HG03469 (cell line): ENCODE measurements around the gene GLIS1.

Experiments used
- ATAC-seq: cut with Tn5 transposase; IDR thresholded peaks from one replicate; pipeline ENCODE4 v1.9.1; 2021; ENCODE audit warnings: mild to moderate bottlenecking, moderate library complexity, moderate number of reproducible peaks; ENCODE audit not compliant: unreplicated experiment

Gene GLIS1

DNA sequence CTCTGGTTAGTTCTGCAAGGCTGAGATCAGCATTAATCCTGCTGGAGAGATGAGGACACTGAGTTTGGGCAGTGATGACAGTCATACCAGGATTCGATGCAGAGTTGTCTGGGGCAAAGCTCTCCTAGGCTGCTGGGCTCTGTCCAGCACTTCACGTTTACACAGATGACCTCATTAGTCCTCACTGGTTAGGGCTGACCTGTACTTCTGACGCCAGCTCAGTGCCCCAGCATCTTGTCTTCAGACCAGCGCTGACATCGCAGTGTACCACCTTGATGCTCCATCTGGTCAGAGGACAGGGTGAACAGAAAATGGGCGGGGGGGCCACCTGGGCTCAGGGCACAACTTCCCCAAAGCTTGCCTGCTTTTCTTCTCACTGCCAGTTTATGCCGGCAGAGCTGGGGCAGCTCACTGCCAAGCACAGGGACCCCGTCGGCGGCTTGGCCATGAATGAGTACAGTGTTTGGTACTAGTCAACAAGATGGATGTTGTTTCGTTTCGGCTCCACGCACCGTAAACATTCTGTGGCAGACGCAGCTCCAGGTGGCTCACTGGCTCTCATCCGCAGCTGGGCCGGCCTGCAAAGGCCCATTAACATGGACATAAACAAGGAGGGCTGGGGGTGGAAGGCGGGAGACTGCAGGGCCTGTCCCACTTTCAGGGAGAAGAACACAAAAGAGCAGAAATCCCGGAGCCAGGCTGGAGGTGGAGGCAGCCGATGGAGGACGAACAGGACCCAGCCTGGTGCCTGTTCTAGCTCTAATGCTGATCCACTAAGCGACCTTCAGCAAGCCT lies 118.7 kb downstream of the GLIS1 start:
- ATAC-seq = no peak

DNA sequence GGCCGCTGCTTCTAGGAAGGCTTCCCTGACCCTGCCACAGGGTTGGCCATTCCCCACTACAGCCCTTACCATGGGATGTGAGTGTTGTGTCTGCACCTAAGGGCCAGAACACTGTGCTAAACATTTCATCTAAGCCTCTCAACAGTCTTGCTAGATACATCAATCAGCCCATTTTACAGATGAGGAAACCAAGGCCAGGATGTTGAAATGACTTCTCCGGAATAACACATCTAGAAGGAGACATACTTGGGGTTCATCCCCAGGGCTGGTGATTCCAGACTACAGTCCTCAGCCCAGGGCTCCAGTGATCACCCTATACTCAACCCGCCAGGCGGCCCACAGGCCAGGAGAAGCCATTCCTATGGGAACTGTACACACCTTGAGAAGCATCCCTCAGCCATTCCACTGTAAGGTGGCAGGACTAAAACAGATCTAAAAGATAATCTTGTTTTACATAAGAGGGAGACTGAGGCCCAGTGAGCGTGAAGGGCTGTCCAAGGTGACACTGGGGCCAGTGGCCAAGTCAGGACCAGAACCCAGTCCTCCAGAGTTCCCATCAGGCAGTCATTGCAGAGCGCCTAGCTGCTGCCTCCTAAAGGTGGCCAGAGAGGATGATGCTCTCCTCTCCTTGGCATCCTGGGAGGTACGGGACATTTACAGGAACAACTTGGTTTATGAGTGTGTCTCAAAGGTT lies 119.5 kb downstream of the GLIS1 start:
- ATAC-seq = no peak

DNA sequence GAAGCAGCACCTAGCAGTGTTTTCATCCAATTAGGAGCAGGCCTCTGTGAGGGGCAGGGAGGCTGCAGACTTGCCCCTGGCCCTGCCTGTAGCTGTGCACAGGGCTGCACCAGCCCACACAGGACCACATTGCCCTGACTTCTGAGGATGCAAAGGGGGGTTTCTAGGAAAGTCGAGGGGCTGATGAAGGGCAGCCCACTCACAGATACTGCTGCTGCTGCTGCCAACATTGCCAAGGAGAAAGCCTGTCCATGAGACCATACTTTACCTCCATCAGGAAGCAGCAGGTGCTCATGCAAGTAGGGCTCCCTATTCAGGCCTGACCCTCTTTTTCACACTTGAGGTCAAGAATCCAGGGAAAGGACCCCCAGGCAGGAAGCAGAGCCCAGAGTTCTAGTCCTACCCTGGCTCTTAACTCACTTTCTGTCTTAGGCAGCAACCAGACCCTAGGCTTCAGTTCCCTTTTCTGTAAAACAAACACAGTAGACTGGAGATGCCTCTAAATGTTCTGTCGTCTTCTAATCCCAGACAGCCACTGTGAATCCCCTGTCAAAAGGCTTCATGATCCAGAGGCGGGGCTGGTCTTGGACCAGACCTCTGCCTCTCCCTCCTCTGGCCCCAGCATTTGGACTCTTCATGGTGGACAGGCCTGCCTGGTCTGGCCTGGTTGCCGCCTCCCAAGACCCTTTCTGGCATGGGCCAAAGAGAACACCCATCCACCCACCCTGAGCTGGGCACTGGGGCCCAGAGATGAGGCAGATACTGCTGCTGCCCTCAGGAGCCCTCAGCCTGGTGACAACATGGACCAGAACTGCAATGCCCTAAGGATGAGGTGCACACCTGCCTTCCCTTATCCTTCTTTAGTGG lies 120.2 kb downstream of the GLIS1 start:
- no peak for ATAC-seq

DNA sequence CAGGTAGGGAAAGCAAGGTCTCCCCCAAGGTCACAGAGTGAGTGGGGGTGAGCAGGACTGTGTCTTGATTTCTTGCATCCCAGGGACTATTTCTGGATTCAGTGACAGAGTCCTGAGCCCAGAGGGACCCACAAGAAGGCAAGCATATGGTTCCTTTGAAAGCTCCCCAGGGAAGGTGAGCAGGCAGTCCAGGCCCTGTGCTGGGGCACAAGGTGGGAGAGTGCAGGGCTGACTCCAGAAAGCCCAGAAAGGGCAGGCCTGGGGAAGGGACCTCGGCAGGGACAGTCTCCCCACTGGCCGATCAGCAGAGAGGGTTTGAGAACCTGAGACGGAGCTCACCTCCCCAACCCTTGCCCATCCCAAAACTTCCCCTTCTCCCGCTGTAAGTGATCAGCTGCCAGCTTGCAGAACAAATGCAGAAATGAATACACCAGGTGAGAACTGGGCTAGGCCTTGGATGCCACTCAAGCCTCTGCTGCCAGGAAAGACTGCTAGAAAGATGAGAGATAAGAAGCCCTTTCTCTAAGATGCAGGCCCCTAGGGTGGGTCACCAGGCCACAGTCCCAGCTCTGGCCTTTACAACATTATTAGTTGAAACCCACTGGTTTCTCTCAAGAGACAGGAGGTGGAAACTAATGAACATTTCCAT lies 121.0 kb downstream of the GLIS1 start:
- ATAC-seq = no peak

DNA sequence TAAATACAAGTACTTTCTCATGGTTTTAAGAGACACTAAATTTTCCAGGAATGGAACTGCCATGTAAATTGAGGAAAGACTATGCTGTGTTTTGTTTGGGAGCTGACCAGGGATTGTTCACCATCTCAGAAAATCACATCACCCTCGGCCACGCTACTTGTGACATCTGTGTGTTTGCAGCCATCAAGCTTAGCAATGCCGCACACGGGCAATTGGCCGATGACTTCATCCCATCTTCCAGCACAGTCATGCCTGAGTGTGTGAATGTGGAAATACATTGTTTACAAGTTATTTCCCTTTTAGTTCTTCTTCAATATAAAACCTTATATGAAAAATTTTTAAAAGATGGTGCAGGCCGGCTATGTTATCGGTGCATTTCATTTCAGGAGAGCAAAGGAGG lies 121.6 kb downstream of the GLIS1 start:
- ATAC-seq = no peak

DNA sequence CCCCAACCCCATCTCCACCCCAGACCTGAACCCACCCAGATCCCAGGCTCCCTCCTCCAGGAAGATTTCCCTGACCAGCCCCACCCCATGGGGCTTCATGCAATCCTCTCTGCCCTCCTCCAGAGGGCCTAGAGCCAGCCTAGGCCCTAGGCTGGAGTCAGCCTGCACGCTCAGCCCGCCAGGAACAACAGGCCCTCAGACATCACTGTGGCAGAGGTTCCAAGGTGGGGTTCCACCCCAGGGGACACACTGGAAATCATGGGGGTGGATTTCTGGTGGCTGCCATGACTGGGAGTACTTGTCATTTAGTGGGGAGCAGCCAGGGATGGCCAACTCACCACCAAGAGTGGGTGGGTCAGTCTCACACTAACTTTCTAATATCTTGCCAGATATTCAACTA lies 122.0 kb downstream of the GLIS1 start:
- no peak for ATAC-seq

DNA sequence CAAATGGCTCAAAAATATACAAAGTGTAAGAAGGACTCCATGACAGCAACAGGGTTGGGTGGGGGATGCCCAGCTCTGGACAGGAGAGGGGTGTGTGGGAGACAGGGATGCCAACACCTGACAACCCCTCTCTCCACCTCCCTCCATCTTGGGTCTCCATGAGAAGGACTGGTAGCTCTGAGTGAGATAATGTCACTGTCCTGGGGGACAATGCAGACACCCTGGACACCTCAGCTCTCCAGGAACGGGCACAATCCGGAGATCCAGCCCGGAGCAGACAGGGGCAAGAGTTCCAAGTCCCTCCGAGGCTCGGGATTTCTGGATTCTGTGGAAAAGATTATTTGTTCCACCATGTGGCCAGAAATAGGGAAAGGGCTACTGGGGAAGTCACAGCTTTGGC lies 122.5 kb downstream of the GLIS1 start:
- ATAC-seq = no peak

DNA sequence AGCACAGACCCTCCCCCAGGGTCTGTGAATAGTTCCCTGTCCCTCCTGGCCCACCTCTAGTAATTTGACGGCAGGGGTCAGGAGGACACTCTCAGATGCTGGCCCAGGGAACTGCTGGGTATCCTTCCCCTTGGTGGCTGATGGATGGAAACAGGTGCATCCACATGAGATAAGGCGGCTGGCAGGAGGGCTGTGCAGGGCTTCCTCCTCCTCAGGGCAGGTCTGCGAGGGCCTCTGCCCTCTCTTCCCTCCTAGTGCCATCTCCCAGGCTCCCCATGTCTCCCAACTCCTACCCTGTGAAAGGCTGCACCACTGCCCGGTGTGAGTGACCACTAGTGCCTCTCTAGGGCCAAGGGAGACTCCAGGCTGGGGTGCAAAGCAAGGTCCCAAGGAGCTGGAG lies 123.9 kb downstream of the GLIS1 start:
- no peak for ATAC-seq

DNA sequence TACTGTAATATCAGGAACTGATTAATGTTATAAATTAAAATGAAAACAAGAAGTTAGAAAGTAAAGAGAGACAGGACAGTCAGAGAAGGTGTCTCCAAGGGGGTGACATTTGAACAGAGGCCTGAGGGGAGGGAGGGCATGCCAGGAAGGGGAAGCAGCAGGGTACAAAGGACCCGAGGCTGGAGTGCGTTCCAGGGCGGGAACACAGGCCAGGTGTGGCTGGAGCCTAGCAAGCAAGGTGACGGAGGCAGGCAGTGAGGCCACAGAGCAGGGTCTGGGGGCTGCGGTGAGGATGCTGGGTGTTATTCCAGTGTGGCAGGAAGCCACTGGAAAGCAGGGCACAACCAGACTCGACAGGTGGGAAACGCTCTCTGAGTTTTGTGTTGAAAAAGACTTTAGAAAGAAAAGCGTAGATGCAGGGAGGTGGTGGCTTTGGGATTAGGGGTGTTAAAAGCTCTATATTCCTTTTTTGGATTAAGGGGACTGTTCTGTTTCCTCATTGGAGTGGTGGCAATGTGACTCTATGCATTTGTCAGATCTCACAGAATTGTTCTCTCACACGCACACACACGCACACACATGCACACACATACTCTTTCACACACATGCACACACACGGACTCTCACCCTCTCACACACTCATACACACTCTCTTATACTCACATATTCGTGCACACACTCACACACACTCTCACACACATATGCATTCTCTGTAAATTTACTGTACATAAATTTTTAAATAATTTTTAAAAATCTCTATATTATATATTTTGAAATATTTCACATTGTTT lies 124.5 kb downstream of the GLIS1 start:
- no peak for ATAC-seq

DNA sequence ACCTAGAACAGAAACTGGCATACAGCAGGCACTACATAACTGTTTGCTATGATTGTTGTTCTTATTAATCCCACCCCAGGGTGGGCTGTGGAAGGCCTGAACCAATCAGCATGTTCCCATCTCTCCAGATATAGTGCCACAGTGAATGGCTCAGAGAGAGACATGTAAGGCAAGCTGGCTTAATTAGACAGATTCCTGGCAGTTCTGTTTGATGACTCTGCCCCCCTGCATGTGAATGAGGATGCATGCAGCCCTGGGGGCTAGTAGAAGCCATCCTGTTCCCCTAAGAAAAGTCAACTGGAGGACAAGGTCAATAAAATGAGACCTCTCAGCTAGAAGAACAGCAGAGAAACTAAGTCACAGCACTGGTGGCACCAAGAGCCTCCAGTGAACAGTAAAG lies 130.3 kb downstream of the GLIS1 start:
- ATAC-seq = no peak

DNA sequence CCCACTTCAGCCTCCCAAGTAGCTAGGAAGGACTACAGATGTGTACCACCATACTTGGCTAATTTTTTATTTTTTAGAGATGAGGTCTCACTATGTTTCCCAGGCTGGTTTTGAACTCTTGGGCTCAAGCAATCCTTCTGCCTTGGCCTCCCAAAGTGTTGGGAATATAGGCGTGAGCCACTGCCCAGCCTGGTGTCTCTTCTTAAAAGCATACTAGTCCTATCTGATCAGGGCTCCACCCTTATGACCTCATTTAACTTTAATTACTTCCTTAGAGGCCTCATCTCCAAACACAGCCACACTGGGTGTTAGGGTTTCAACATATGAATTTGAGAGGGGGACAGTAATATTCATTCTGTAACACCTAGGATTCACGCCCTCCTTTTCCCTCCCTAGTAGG lies 130.9 kb downstream of the GLIS1 start:
- ATAC-seq = no peak

DNA sequence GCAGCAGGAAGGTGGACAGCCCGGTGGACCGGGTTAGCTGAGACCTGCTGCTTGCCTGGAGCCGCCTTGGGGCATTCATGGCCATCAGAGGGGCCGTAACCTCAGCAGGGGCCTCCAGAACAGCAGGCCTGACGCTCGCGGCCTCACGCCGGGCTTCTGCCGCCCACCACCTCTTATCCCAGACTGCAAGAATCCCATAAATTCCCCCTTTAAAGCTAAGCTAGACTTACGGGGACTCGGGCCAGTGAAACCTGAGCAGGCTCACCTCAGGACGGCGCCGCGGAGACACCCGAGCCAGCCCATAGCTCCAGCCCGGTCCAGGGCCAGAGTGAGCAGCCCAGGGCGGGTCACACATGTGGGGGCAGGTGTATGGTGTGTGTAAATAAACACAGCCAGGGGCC lies 132.3 kb downstream of the GLIS1 start:
- ATAC-seq = no peak

DNA sequence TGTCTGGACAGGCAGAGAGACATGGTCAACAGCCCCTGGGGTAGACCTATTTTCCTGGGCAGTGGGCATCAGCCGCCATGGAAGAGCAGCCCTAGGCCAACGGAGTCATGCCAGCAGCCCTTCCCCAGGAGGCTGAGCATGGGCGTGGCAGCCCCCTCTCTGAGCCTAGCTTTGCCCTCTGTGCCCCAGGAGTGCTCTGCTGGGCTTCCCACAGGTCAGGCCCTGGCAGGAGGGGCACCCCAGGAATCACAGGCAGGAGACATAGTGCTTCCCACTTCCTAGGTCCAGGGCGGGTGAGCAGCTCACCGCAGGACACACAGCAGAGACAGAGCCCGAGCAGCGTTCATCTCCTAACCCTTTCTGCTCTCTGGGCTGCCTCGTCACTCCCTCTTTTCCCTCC lies 132.8 kb downstream of the GLIS1 start:
- no peak for ATAC-seq

DNA sequence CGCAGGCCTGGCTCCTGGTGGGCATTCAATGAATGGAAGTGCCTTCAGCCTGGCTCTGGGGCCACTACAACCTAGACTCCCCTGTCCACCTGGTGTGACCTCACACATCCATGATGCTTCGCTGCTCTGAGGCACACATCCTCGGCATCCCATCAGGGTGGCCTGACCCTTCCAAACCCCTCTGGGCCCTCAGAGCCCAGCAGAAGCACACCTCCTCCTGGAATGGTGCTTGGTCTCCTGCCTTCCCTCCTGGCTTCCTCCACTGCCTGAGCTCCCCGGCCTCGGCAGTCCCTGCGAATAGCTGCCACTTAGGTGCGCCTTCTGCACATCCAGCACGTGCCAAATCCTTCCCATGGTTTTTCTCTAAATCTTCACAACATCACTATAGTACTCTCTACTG lies 133.8 kb downstream of the GLIS1 start:
- no peak for ATAC-seq

DNA sequence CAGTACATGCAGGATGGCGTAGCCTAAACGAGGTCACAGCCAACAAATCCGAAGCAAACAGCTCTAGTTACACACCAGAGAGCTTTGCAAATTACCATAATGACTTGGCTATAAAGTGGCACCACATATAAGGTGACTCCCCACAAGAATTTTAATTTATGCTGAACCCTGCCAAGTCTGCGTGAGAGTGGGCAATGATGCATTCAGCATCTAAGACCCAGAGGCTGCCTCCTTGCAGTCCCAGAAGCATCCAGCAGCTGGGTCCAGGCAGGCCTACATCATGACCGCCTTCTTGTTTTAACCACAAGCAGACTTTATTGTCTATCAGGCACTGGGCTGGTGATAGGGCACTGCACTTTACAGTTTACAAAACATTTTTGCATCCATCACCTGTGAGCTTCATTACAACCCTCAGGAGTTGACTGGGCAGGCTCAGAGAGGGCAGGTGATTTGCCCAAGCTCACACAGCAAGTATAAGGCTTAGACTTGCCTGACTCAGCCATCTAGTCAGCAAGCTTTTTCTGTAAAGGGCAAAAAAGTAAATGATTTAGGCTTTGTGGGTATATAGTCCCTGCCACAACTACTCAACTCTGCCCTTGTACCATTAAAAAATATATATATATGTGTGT lies 134.6 kb downstream of the GLIS1 start:
- ATAC-seq = no peak

DNA sequence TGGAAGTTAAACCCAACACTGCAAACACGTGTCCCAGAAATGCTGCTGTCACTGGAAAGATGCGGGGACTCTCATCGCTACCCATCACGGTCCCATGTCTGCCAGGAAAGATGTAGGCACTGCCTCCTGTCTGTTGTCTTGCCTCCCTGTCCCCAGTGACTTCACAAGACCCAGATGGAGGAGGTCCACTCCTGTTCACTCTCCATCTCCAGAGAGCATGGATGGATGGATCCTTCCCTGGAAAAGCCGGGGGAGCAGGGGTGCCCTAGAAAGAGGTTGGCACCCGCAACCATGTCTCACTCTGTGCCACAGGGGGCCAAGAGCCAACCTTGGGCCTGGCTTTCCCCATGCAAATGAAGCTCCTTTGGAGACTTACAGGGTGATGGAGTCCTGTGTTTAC lies 135.5 kb downstream of the GLIS1 start:
- ATAC-seq = no peak

DNA sequence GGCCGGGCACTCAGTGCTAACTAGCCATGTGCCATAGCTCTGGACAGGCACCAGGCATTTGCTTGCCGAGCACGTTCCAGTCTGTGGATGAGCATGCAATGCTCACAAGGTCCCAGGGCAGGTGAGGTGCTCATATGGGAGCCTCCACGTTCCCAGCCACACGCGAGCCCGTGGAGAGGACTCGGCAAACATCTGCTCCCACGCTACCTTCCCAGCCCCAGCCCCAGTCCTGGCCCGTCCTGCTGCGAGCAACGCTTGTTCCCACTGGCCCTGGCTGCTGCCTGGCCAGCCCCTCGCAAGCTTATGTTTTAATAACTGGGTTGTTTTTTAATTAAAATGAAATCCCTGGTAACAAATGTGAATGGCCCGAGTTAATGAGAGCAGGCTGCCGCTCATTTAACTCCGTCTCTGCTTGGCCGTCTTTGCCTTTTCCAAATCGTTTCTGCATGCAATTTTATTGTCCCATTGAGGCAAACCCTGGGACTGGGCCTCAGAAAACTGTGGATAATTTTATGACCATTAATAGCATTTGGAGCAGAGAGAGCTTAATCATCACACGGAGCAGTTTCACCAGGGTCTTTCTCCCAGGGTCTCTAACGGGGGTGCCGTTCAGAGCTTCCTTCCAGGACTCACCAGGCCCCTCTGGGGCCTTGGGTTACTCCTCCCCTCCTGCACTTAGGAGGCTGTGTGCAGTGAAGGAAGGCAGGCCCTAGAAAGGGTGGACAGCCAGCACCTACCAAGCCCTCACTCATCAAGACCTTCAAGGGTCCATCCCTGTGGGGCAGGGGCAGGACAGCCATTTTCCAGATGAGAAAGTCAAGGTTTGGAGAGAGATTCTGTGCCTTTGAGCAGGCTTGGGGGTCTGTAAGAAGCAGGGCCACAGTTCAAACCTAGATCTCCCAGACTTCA lies 136.8 kb downstream of the GLIS1 start:
- no peak for ATAC-seq

DNA sequence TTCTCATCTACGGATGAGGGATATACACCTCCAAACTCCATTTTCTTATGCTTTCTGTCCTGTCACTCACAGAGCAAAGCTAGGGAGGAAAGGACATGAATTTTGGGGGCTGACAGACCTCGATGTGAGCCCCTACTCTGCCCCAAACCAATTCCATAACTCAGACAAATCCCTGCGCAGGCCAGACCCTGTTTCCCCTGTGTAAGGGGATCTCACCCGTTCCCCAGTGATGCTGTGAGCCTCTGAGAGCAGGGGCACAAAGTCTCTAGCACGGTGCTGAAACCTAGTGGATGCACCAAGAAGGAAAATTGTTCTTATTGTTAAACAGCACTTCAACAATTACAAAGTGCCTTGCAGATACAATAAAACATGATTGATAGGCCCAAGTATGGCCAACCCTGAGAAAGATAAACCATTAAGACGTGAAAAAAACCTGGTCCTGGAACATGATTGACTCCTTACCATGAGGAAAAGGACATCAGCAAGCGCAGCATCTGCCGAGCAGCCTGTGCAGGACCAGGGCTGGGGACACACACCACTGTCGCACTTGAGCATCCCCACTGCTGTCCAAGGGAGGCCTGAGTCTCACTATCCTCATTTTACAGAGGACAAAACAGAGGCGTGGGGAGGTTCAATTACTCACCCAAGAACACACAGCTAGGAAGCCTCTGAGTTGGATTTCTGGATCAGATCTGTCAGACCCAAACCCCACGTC lies 137.8 kb downstream of the GLIS1 start:
- ATAC-seq = no peak
